Endothelial cell of umbilical vein (primary cell): ENCODE results near the gene LTBP1.

Experiments
- CTCF ChIP-seq, 2 donors: IDR thresholded peaks; 1 replicate in 1 of 2; 2 replicates in 1 of 2; pipeline ENCODE4 v1.5.1; 2011; ENCODE audit warnings: low read length in 2 of 2, mild to moderate bottlenecking in 2 of 2, moderate library complexity in 2 of 2, control low read depth in 1 of 2, inconsistent platforms in 1 of 2, low read depth in 1 of 2; ENCODE audit not compliant: insufficient read depth in 1 of 2; ENCODE audit errors: extremely low read depth in 1 of 2
- EZH2 ChIP-seq: IDR thresholded peaks from 2 replicates; pipeline ENCODE4 v1.6.1; 2012; ENCODE audit warnings: borderline replicate concordance, low read depth, mild to moderate bottlenecking, moderate library complexity, low read length, inconsistent platforms; ENCODE audit not compliant: severe bottlenecking
- GATA2 ChIP-seq: IDR thresholded peaks from 2 replicates; pipeline ENCODE4 v1.7.0; 2011; ENCODE audit warnings: low read depth, mild to moderate bottlenecking, moderate library complexity, mixed read lengths, low read length; ENCODE audit not compliant: insufficient read length, insufficient read depth
- MAX ChIP-seq: IDR thresholded peaks from 2 replicates; pipeline ENCODE4 v1.6.1; 2011; ENCODE audit not compliant: insufficient read depth, insufficient read length
- MYC ChIP-seq: IDR thresholded peaks from one replicate; pipeline ENCODE4 v1.6.1; 2011; ENCODE audit warnings: mild to moderate bottlenecking, low read depth, low read length
- POLR2A ChIP-seq: IDR thresholded peaks from 2 replicates; pipeline ENCODE4 v1.6.1; 2012; ENCODE audit warnings: low read depth, mild to moderate bottlenecking, control low read depth, low read length
- POLR2AphosphoS5 ChIP-seq: IDR thresholded peaks from 2 replicates; pipeline ENCODE4 v1.6.1; 2012; ENCODE audit warnings: low read depth, mild to moderate bottlenecking, control low read depth, low read length, moderate library complexity; ENCODE audit not compliant: insufficient read depth

- TF ChIP-seq CTCF (IDR thresholded peaks at IDR 0.05; ENCODE audit: extremely low read depth in 1 of 2, insufficient read depth in 1 of 2, low read depth in 1 of 2, low read length in 2 of 2) = no peak
- TF ChIP-seq POLR2A = no peak
- TF ChIP-seq GATA2 = no peak
- TF ChIP-seq MYC = no peak
- no peak for TF ChIP-seq MAX
- no peak for TF ChIP-seq POLR2AphosphoS5
- no peak for TF ChIP-seq EZH2
These were observed 475.1 kb downstream of the LTBP1 start for GRCh38 chr2:33421820-33422219.
